RKO (cell line): ENCODE data around the gene SMC5.
A peak's percentile ranks its signal among the peaks of the same experiment; 100 is the strongest.
"Not testable (repeated sequence)": the region's sequence is repeated elsewhere in the genome, so short reads cannot be mapped to it uniquely, and the experiment has no call there.

Experiments used
- DNase-seq: peaks from one replicate; pipeline ENCODE4 v3.0.0-alpha.2; 2016; ENCODE audit warnings: low spot score

Gene SMC5

GRCh38 chr9:70258692-70259511 lies at the start of gene SMC5:
Gene SMC5, plus strand, starts transcription at chr9:70258978. Its CDS starts 101 bp downstream, at chr9:70259079.
- peak; percentile 91 for DNase-seq

DNA sequence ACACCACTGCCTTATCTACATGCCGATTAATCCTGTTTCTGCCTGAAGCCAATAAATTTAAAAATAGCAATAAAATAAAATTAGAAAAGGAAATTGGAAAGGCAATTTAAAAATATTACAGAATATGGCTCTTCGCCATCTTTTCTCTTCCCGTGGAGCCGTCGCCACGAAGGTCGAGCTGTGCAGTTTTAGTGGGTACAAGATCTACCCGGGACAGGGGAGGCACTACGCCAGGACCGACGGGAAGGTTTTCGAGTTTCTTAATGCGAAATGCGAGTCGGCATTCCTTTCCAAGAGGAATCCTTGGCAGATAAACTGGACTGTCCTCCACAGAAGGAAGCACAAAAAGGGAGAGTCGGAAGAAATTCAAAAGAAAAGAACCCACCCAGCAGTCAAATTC lies 41.7 kb upstream of the SMC5 start:
- no peak for DNase-seq

GRCh38 chr9:70218767-70219166 lies 40.0 kb upstream of the SMC5 start:
- peak; percentile 42 for DNase-seq

GRCh38 chr9:70220216-70220615 lies 38.6 kb upstream of the SMC5 start:
- no peak for DNase-seq

GRCh38 chr9:70222354-70222753 lies 36.4 kb upstream of the SMC5 start:
- no peak for DNase-seq

DNA sequence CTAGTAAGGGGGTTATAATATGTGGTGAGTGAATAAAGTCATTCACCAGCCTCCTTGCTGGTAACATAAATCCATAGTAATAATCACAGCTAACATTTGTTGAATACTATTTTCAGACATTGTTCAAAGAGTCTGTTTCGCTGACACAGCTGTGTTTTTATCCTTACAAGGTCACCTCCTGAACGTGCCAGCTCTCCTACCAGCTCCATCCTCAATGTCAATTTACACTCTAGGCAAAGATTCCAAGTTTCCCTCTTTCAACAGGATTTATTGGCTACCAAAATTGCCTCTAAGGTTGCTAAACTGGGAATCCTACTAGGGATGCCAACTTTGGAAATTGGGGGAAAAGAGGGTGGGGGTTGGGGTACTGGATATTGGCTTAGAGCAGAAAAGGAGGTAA lies 30.7 kb upstream of the SMC5 start:
- no peak for DNase-seq

DNA sequence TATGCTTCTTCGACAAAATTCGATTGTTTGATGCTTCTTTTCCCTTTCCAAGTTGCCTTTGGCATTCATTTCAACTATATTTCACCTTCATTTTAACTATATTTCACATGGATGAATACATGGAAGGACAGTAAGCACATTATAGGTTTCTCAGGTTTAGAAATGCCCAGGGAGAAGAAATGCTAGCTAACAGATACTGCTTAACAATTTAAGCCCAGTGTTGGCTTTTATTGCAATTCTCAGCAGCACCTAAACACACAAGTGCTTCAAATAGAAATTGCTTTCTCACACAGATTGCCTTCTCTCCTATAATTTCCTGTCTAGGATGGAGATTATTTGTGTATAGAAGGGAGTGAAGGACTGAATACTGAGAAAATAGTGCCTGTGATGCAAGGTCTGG lies 30.2 kb upstream of the SMC5 start:
- no peak for DNase-seq

DNA sequence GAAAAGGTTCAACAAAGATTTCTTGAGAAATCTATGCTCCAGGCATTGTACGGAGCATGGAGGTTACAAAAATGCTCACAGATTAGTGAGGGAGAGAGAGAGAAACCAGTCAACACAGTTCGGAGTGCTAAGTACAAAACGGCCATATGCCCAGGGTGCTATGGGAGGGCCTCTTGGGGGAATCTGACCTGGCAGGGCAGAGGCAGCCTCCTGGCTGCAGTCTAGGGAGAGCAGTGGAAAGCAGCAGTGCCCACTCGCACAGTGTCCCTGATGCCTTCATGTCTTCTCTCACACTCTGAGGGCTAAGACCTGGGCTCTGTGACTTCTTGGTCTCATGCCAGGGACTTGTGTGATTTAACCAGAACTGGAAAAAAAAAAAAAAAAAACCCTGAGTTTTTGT lies 29.8 kb upstream of the SMC5 start:
- no peak for DNase-seq

- DNase-seq, result peak; percentile 43
These were observed 29.2 kb upstream of the SMC5 start for GRCh38 chr9:70229579-70229978.

DNA sequence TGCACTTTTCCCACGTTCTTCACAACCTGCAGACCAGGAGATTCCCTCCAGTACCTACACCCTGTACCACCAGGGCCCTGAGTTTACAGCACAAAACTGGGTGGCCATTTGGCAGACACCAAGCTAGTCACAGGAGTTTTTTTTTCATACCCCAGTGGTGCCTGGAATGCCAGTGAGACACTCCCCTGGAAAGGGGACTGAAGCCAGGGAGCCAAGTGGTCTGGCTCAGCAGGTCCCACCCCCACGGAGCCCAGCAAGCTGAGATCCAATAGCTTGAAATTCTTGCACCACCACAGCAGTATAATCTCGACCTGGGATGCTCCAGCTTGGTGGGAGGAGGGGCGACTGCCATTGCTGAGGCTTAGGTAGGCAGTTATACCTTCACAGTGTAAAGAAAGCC lies 26.3 kb upstream of the SMC5 start:
- DNase-seq, result no peak

DNA sequence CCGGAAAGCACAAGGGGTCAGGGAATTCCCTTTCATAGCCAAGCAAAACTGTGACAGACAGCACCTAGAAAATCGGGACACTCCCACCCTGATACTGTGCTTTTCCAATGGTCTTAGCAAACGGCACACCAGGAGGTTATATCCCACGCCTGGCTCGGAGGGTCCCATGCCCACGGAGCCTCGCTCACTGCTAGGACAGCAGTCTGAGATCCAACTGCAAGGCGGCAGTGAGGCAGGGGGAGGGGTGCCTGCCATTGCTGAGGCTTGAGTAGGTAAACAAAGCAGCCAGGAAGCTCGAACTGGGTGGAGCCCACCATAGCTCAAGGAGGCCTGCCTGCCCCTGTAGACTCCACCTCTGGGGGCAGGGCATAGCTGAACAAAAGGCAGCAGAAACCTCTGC lies 24.6 kb upstream of the SMC5 start:
- DNase-seq, result not testable (repeated sequence)

DNA sequence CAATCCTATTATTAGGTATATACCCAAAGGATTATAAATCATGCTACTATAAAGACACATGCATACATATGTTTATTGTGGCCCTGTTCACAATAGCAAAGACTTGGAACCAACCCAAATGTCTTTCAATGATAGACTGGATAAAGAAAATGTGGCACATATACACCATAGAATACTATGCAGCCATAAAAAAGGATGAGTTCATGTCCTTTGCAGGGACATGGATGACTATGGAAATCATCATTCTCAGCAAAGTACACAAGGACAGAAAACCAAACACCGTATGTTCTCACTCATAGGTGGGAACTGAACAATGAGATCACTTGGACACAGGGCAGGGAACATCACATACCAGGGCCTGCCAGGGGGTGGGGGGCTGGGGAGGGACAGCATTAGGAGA lies 12.8 kb upstream of the SMC5 start:
- not testable (repeated sequence) for DNase-seq

DNA sequence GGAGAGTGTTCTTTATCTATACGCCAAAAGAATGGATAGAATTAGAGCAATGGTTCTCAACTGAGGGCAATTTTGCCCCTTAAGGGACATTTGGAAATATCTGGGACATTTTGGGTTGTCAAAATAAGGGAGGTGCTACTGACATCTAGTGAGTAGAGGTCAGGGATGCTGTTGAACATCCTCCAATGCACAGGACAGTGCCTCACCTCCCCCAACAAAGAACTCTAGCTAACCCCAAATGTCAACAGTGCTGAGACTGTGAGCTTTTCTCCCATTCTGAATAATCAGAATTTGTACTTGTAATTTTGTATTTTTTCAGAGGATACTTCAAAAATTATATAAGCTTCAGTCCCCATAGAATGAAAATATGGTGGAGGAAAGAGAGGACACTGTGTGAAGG lies 8.6 kb upstream of the SMC5 start:
- no peak for DNase-seq

DNA sequence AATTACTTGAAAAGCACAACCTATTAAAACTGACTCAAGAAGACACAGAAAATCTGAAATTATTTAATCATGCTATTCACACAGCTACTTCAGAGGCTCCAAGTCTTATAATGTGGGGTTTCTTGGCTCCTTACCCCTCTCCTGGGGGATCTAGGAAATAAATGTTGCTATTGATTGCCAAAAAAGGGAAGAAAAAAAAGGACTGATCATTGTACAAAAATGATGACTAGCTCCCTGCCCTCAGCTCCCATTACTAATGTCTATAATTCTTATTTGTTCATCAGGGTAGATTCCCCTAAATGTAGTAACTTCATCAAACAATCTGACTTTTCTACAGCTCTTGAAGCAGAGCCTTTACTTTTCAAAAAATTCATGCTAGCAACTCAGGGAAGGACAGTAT lies 3.3 kb upstream of the SMC5 start:
- DNase-seq, result no peak

DNA sequence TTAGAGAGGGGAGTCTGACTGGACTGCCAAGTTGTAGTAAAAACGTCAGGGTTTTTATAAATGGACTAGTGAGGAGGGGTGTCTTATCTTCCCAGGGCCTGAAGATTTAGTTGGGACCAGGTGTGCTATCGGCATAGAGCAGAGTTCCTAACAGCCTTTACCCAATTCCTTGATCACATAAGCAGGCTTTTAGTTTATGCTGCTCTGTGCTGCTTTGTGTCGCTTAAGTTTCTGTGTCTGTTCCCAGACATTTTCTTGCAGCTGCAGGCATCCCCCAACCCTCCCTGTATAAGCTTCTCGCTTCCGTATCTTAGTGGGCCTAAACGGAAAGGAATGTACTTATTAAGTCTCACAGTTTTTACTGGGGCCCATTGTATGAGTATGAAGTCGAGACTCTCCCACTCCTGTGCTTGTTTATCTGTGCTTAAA lies 2.6 kb upstream of the SMC5 start:
- DNase-seq, result peak; percentile 68

DNA sequence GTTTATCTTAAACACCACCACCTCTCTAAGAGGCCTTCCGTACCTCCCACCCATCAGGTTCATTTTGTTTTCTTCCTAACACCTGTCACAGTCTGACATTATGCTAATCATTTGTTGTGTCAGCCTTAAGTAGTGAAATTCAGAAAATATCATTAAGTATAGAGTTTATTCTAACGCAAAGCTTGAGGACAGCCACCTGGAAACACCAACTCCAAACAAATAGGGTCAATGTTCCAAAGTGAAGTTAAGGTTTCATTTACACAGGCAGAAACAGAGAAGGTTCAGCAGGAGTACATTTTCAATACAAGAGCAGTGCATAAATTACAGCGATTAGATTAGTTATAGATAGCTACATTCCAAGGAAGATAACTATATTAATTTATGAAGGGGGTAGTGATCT lies 1.3 kb upstream of the SMC5 start:
- no peak for DNase-seq

GRCh38 chr9:70257991-70258691 lies 637 bp upstream of the SMC5 start:
- peak; percentile 61 for DNase-seq

GRCh38 chr9:70259512-70259802 lies 679 bp downstream of the SMC5 start:
- DNase-seq, result no peak

GRCh38 chr9:70260007-70260443 lies 1.2 kb downstream of the SMC5 start:
- no peak for DNase-seq

GRCh38 chr9:70260606-70261005 lies 1.8 kb downstream of the SMC5 start:
- DNase-seq, result no peak

- DNase-seq, result no peak
These were observed 2.5 kb downstream of the SMC5 start for GRCh38 chr9:70261131-70261870.

DNA sequence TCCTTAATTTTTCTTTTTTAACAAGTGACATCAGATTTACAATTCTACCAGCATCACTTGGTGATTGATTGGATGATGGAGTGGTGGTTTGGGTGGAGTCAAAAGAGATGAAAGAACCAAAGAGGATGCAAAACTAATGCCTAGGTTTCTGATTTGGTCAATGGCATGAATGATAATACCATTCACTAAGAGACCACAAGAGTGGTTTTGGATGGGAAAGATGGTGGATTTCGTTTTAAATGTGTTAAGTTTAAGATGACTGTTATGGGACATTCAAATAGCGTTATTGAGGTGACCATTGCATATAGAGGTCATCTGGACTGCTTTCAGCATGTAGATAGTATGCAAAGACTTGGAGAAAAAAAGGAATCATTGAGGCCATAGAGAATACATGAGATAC lies 3.6 kb downstream of the SMC5 start:
- DNase-seq, result no peak

- DNase-seq, result no peak
These were observed 4.2 kb downstream of the SMC5 start for GRCh38 chr9:70262948-70263347.
